Right lobe of liver (tissue), 6 donors: ENCODE measurements around the gene WNT3. TPM values are rescaled to one million over a fixed set of nuclear protein-coding genes. Genes with fewer than 3 reads are reported as not detected.

Source experiments
- ATAC-seq, 4 donors: fragments of 200-7000 bp; cut with Tn5 transposase; one replicate each; pipeline ENCODE4 v1.9.1; 2020; ENCODE audit warnings: mild to moderate bottlenecking in 4 of 4, moderate library complexity in 4 of 4
- DNase-seq, 3 donors: peaks; one replicate each; pipeline ENCODE4 v3.0.0-alpha.2; 2020
- H3K27ac ChIP-seq, 3 donors: fragments of 200-600 bp; one replicate each; pipeline ENCODE4 v1.8.0; 2022
- H3K27me3 ChIP-seq, 2 donors: fragments of 200-600 bp; one replicate each; pipeline ENCODE4 v1.8.0; 2022
- H3K36me3 ChIP-seq, 4 donors: fragments of 200-600 bp; sonication (generic) in 1 of 4; one replicate each; pipeline versions ENCODE4 v1.5.1 to v1.8.0; 2017 to 2022; ENCODE audit warnings: control low read depth in 1 of 4
- H3K4me1 ChIP-seq, 4 donors: fragments of 200-600 bp; sonication (generic) in 1 of 4; one replicate each; pipeline versions ENCODE4 v1.5.1 to v1.8.0; 2017 to 2022; ENCODE audit warnings: control low read depth in 1 of 4
- H3K4me3 ChIP-seq, 3 donors: fragments of 200-600 bp; one replicate each; pipeline ENCODE4 v1.8.0; 2022
- H3K9me3 ChIP-seq, 4 donors: fragments of 200-600 bp; sonication (generic) in 1 of 4; one replicate each; pipeline versions ENCODE4 v1.5.1 to v1.8.0; 2017 to 2022; ENCODE audit warnings: control low read depth in 1 of 4
- POLR2A ChIP-seq: fragments of 450-650 bp; IDR thresholded peaks from one replicate; pipeline ENCODE4 v1.6.1; 2017; ENCODE audit warnings: antibody characterized with exemption, mild to moderate bottlenecking
- WGBS: methylation state at CpG from one replicate; pipeline ENCODE4 v1.1.6; 2018; ENCODE audit warnings: low coverage, low lambda C conversion rate; ENCODE audit not compliant: insufficient coverage; ENCODE audit errors: missing lambda C conversion rate; 5-methylcytosine and 5-hydroxymethylcytosine counted together
- intact Hi-C, 2 donors: fragments of 100-400 bp; cut with DNase I; formaldehyde crosslinking; loops; one replicate each; pipeline versions ENCODE4 v1.11.2 to v1.14.1; 2022
- total RNA-seq, 6 experiments: library from RNA; depleted of rRNA in 2 of 6; stranded (reverse); fragments of >200 nt in 2 of 6; fragmentation: NEBNext Ultra II Directional in 3 of 6; extraction: Animal tissue kit (Norgen Biotek cat#: 25700) in 3 of 6; gene quantifications; one replicate each; pipeline versions ENCODE4 v1.1.0 to v1.2.4, GENCODE V29; 2016 to 2023
- TF ChIP-seq, protein P1 (sequence below), 4 donors: fragments of 200-600 bp in 3 of 4; fragments of 450-650 bp in 1 of 4; IDR thresholded peaks; one replicate each; pipeline versions ENCODE4 v1.5.1 to v1.8.0; 2016 to 2022; ENCODE audit warnings: antibody characterized with exemption in 4 of 4, mild to moderate bottlenecking in 2 of 4
- donor health status: DM: no; HTN: yes; CAD: no.
- donor health status: DM: no; HTN: no; CAD: no.
- donor health status: DM: no; HTN: no; CAD: no.
- donor health status: DM: no; HTN: yes; CAD: no.
- donor health status: DM: no; HTN: yes; CAD: no.

WNT3 gene
- total RNA-seq, 6 experiments from 2014 or later = 1.0 to 5.0 (median 4.0) TPM

GRCh38 chr17:46719891-46720290, 98.6 kb downstream of the WNT3 start:
- Histone ChIP-seq H3K36me3 (no peaks in the 10 kb centered on the region), H3K4me1 (no peaks in the 10 kb centered on the region), H3K27ac (no peak overlapping the region), H3K9me3 (no peaks in the 10 kb centered on the region), H3K27me3 (no peaks in the 10 kb centered on the region), H3K4me3 (no peak overlapping the region)
- intact Hi-C loops = no loop called here
- WGBS = 74% methylated on average over 3 of the region's 3 CpGs
- no peak for TF ChIP-seq POLR2A
- TF ChIP-seq, protein P1, sequence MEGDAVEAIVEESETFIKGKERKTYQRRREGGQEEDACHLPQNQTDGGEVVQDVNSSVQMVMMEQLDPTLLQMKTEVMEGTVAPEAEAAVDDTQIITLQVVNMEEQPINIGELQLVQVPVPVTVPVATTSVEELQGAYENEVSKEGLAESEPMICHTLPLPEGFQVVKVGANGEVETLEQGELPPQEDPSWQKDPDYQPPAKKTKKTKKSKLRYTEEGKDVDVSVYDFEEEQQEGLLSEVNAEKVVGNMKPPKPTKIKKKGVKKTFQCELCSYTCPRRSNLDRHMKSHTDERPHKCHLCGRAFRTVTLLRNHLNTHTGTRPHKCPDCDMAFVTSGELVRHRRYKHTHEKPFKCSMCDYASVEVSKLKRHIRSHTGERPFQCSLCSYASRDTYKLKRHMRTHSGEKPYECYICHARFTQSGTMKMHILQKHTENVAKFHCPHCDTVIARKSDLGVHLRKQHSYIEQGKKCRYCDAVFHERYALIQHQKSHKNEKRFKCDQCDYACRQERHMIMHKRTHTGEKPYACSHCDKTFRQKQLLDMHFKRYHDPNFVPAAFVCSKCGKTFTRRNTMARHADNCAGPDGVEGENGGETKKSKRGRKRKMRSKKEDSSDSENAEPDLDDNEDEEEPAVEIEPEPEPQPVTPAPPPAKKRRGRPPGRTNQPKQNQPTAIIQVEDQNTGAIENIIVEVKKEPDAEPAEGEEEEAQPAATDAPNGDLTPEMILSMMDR (IDR thresholded peaks at IDR 0.05) = no peak
- DNase-seq (no peak), ATAC-seq (no peak)

- intact Hi-C loops = no loop called here
- DNase-seq = peak in 1 of 3 donors; percentile 51
- no peak for ATAC-seq
- no peaks in the 10 kb centered on the region for H3K27me3 ChIP-seq
- 89% methylated on average over 3 of the region's 4 CpGs for WGBS
- no peaks in the 10 kb centered on the region for H3K9me3 ChIP-seq
- H3K4me3 ChIP-seq = no peak overlapping the region
- H3K27ac ChIP-seq = no peak overlapping the region
- H3K4me1 ChIP-seq = no peaks in the 10 kb centered on the region
- TF ChIP-seq POLR2A = no peak
- TF ChIP-seq, protein P1 (IDR thresholded peaks at IDR 0.05) = no peak
- no peaks in the 10 kb centered on the region for H3K36me3 ChIP-seq
Observed at GRCh38 chr17:46717999-46718398, 100.5 kb downstream of the WNT3 start.

Other genes starting within 250 kb of the WNT3 start
- gene ARL17A, start 239.0 kb downstream of the WNT3 start, total RNA-seq = 1 to 10 TPM; 1.8 to 8.9 (median 6.4) TPM
- gene NSF, start 228.0 kb downstream of the WNT3 start, total RNA-seq = 10 to 100 TPM; 16.3 to 27.7 (median 20.8) TPM
- gene WNT9B, start 32.9 kb upstream of the WNT3 start, total RNA-seq = 1 to 10 TPM in 2 of 6 experiments, under 1 TPM in 1, not detected in 3; 0.55 to 1.7 (median 1.2) TPM
- gene GOSR2, start 104.5 kb upstream of the WNT3 start, total RNA-seq = 10 to 100 TPM; 22.9 to 44.1 (median 33.3) TPM
- under 1 TPM in 1 of 6 experiments, not detected in 5; 0.25 TPM for gene RPRML, start 160.6 kb upstream of the WNT3 start, total RNA-seq